ES-I3 (cell line): ENCODE data around the gene CHIC2.
"Not testable (repeated sequence)": the region's sequence is repeated elsewhere in the genome, so short reads cannot be mapped to it uniquely, and the experiment has no call there.

Experiments
- H3K36me3 ChIP-seq: 2 replicates; pipeline ENCODE4 v1.6.1; 2013; ENCODE audit warnings: mild to moderate bottlenecking, low read length, control low read depth, moderate library complexity; ENCODE audit not compliant: insufficient read depth
- H3K4me1 ChIP-seq: 2 replicates; pipeline ENCODE4 v1.6.1; 2013; ENCODE audit warnings: mild to moderate bottlenecking, control low read depth, low read length; ENCODE audit not compliant: insufficient read depth
- H3K9ac ChIP-seq: 2 replicates; pipeline ENCODE4 v1.6.1; 2013; ENCODE audit warnings: low read depth, mild to moderate bottlenecking, low read length, moderate library complexity
- H3K9me3 ChIP-seq: 2 replicates; pipeline ENCODE4 v1.6.1; 2013; ENCODE audit warnings: mild to moderate bottlenecking, low read length, moderate library complexity; ENCODE audit not compliant: control insufficient read depth, insufficient read depth

Gene CHIC2

DNA sequence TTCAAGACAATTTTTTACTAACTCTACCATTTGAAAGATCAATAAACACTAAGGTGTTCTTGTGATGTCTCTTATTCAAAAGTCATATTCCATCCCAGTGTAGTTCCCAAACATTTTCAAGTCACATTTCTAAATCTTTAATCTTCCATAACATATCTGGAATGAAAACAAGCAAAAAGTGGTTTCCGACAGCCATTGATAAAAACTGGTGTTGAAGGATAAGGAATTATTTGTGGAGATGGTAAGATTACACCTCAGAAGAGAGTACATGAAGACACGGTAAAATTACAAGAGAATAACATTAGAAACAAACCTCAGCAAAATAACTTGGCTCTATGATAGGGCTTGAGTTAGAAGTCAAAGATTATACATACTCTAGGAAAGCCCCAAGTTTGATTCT lies 4.3 kb downstream of the CHIC2 start:
- H3K36me3 ChIP-seq = no peaks in the 10 kb centered on the region
- peaks cover 7% of the 10 kb centered on the region; the same call in 1 of the 2 replicates for H3K4me1 ChIP-seq
- H3K9ac ChIP-seq = no peak overlapping the region
- H3K9me3 ChIP-seq = no peaks in the 10 kb centered on the region

- peaks cover 6% of the 10 kb centered on the region; the same call in 1 of the 2 replicates for H3K4me1 ChIP-seq
- no peaks in the 10 kb centered on the region for H3K9me3 ChIP-seq
- H3K36me3 ChIP-seq = no peaks in the 10 kb centered on the region
- H3K9ac ChIP-seq = no peak overlapping the region
These were observed 6.2 kb downstream of the CHIC2 start for GRCh38 chr4:54058171-54058570.

DNA sequence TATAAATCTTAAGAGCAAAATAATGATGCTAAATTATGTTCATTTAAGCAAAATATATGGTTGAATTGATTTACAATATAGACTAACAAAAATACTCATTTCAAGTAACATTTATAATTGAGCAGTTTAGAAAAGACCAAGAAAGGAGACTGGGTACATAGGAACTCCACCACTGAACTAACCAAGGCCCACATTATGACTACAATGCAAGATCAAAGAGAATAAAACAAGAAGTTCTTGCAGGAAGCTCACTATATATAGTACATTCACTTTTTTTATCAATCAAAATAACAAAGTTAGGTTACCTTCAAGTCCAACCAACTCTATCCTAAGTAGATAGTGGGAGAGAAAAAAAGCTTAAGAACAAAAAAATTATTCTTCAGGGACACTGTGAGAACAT lies 8.0 kb downstream of the CHIC2 start:
- no peak overlapping the region for H3K9ac ChIP-seq
- H3K9me3 ChIP-seq = no peaks in the 10 kb centered on the region
- no peaks in the 10 kb centered on the region for H3K36me3 ChIP-seq
- peaks cover 2% of the 10 kb centered on the region; the same call in 1 of the 2 replicates for H3K4me1 ChIP-seq

- no peak overlapping the region for H3K9ac ChIP-seq
- H3K4me1 ChIP-seq = no peaks in the 10 kb centered on the region
- no peaks in the 10 kb centered on the region for H3K9me3 ChIP-seq
- no peaks in the 10 kb centered on the region for H3K36me3 ChIP-seq
These were observed 8.9 kb downstream of the CHIC2 start for GRCh38 chr4:54055494-54055893.

- Histone ChIP-seq H3K4me1 (no peaks in the 10 kb centered on the region), H3K36me3 (no peaks in the 10 kb centered on the region), H3K9me3 (no peaks in the 10 kb centered on the region), H3K9ac (no peak overlapping the region)
These were observed 9.9 kb downstream of the CHIC2 start for GRCh38 chr4:54054501-54054900.

- H3K9me3 ChIP-seq, H3K9ac ChIP-seq, H3K4me1 ChIP-seq, H3K36me3 ChIP-seq: not testable (repeated sequence)
These were observed 11.1 kb downstream of the CHIC2 start for GRCh38 chr4:54053322-54053721.

- no peak overlapping the region for H3K9ac ChIP-seq
- H3K9me3 ChIP-seq = no peaks in the 10 kb centered on the region
These were observed 14.0 kb downstream of the CHIC2 start for GRCh38 chr4:54050214-54050904.

DNA sequence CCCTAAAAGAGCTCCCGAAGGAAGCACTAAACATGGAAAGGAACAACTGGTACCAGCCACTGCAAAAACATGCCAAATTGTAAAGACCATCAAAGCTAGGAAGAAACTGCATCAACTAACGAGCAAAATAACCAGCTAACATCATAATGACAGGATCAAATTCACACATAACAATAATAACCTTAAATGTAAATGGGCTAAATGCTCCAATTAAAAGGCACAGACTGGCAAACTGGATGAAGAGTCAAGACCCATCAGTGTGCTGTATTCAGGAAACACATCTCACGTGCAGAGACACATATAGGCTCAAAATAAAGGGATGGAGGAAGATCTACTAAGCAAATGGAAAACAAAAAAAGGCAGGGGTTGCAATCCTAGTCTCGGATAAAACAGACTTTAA lies 20.8 kb downstream of the CHIC2 start:
- H3K9ac ChIP-seq, H3K9me3 ChIP-seq, H3K4me1 ChIP-seq, H3K36me3 ChIP-seq: not testable (repeated sequence)

More at GRCh38 chr4:54050214-54050904, 14.0 kb downstream of the CHIC2 start:
- Histone ChIP-seq H3K36me3 (no peaks in the 10 kb centered on the region), H3K4me1 (no peaks in the 10 kb centered on the region)

- Histone ChIP-seq H3K9ac (no peak overlapping the region), H3K36me3 (no peaks in the 10 kb centered on the region), H3K9me3 (no peaks in the 10 kb centered on the region), H3K4me1 (no peaks in the 10 kb centered on the region)
These were observed 22.5 kb downstream of the CHIC2 start for GRCh38 chr4:54041933-54042332.

GRCh38 chr4:54041100-54041499 lies 23.3 kb downstream of the CHIC2 start:
- Histone ChIP-seq H3K36me3 (no peaks in the 10 kb centered on the region), H3K9ac (no peak overlapping the region), H3K9me3 (no peaks in the 10 kb centered on the region), H3K4me1 (no peaks in the 10 kb centered on the region)

DNA sequence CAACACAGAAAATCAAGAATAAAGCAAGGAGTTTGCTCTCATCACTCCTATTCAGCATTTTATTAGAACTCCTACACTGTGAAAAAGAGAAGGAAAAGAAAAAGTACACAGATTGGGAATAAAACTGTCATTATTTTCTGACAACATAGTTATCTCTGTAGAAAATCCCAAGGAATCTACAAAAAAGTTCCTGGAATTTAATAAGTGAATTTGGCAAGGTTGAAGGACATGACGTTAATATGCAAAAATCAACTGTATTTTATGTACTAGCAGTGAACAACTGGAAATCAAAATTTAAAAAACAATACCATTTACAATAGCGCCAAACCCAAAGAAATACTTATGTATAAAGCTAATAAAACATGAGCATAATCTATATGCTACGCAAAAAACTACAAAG lies 26.3 kb downstream of the CHIC2 start:
- Histone ChIP-seq H3K36me3 (no peaks in the 10 kb centered on the region), H3K9ac (no peak overlapping the region), H3K9me3 (no peaks in the 10 kb centered on the region), H3K4me1 (no peaks in the 10 kb centered on the region)

- Histone ChIP-seq H3K9ac (no peak overlapping the region), H3K9me3 (no peaks in the 10 kb centered on the region), H3K4me1 (no peaks in the 10 kb centered on the region), H3K36me3 (no peaks in the 10 kb centered on the region)
These were observed 28.2 kb downstream of the CHIC2 start for GRCh38 chr4:54036184-54036583.

- Histone ChIP-seq H3K36me3 (no peaks in the 10 kb centered on the region), H3K4me1 (no peaks in the 10 kb centered on the region), H3K9ac (peak overlapping the region; percentile 41; the same call in 1 of the 2 replicates), H3K9me3 (no peaks in the 10 kb centered on the region)
These were observed 31.8 kb downstream of the CHIC2 start for GRCh38 chr4:54032558-54033135.

- Histone ChIP-seq H3K36me3 (no peaks in the 10 kb centered on the region), H3K9ac (no peak overlapping the region), H3K9me3 (no peaks in the 10 kb centered on the region), H3K4me1 (no peaks in the 10 kb centered on the region)
These were observed 37.1 kb downstream of the CHIC2 start for GRCh38 chr4:54027311-54027710.

- Histone ChIP-seq H3K36me3 (no peaks in the 10 kb centered on the region), H3K9ac (no peak overlapping the region), H3K9me3 (no peaks in the 10 kb centered on the region), H3K4me1 (no peaks in the 10 kb centered on the region)
These were observed 38.8 kb downstream of the CHIC2 start for GRCh38 chr4:54025582-54025981.
